GM12891 (cell line): Measurements from ENCODE around the gene NR1I3.

Source experiments
- DNase-seq: peaks from one replicate; pipeline ENCODE4 v3.0.0; 2011; ENCODE audit warnings: low spot score; ENCODE audit not compliant: insufficient read length
- FAIRE-seq: peaks from 2 replicates; lab custom pipeline; 2011; peaks lifted over from hg19 to GRCh38; lab: Jason Lieb, UNC
- PAX5 ChIP-seq: IDR thresholded peaks from 2 replicates; pipeline ENCODE4 v1.6.1; 2011; ENCODE audit warnings: low read length, moderate library complexity, mild to moderate bottlenecking; ENCODE audit not compliant: insufficient read depth, severe bottlenecking
- POLR2A ChIP-seq: IDR thresholded peaks from 2 replicates; pipeline ENCODE4 v1.6.1; 2011; ENCODE audit warnings: low read depth, low read length, control low read depth
- POLR2AphosphoS5 ChIP-seq: IDR thresholded peaks from 2 replicates; pipeline ENCODE4 v1.6.1; 2011; ENCODE audit warnings: low read depth, low read length, control low read depth
- POU2F2 ChIP-seq: IDR thresholded peaks from 2 replicates; pipeline ENCODE4 v1.6.1; 2011; ENCODE audit warnings: low read depth, mild to moderate bottlenecking, control low read depth, low read length, moderate library complexity
- SPI1 ChIP-seq: IDR thresholded peaks from 2 replicates; pipeline ENCODE4 v1.6.1; 2011; ENCODE audit warnings: low read depth, low read length, control low read depth
- TAF1 ChIP-seq: IDR thresholded peaks from 2 replicates; pipeline ENCODE4 v1.6.1; 2011; ENCODE audit warnings: low read depth, low read length, control low read depth

NR1I3 gene

DNA sequence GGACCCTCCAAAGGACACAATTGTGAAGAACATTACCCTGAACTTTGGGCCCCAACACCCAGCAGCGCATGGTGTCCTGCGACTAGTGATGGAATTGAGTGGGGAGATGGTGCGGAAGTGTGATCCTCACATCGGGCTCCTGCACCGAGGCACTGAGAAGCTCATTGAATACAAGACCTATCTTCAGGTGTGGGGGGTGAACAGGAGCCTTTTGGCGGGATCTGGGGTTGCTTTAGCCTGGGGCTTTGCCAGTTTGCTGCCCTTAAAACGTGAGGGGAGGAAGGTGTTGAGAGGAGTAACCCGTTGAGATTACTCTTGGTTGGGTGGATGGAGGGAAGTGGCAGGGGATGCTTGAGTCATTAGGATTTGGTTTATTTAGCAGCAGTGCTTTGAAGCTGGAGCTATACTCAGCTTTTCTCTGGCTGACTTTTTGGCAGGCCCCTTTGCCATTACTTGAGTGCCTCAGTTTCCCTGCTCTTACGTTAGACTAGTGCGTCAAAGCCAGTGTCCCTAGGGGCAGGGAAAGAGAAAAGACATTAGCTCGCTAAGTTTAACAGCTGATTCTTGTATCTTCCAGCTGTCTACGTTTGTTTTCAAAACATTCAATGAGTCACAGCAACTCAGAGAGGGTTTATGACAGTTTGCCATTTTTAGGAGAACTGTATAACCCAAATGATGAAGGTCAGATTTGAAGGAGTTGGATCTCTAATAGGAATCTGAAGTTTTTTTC lies 31.4 kb downstream of the NR1I3 start:
- FAIRE-seq: no peak
- DNase-seq: no peak
- TF ChIP-seq POU2F2 (no peak), TAF1 (no peak), POLR2AphosphoS5 (no peak), POLR2A (no peak), PAX5 (no peak), SPI1 (no peak)

GRCh38 chr1:161201836-161202712 lies 35.9 kb downstream of the NR1I3 start, which contains the start of gene NDUFS2:
Gene NDUFS2 (plus strand): TSS chr1:161202367. CDS start chr1:161202386, 19 bp downstream.
- DNase-seq (peak; percentile 89), FAIRE-seq (peak; percentile 95)
- peak; percentile 98 for TF ChIP-seq TAF1
- peak; percentile 93 for TF ChIP-seq POLR2A
- TF ChIP-seq POLR2AphosphoS5: peak; percentile 78
- no peak for TF ChIP-seq PAX5
- peak; percentile 72 for TF ChIP-seq POU2F2
- no peak for TF ChIP-seq SPI1

GRCh38 chr1:161200992-161201835 lies 36.8 kb downstream of the NR1I3 start:
- TF ChIP-seq SPI1: no peak
- TF ChIP-seq PAX5: no peak
- no peak for TF ChIP-seq TAF1
- TF ChIP-seq POU2F2: no peak
- no peak for TF ChIP-seq POLR2AphosphoS5
- no peak for TF ChIP-seq POLR2A
- DNase-seq: no peak
- FAIRE-seq: no peak

GRCh38 chr1:161200421-161200991 lies 37.5 kb downstream of the NR1I3 start:
- FAIRE-seq: no peak
- TF ChIP-seq POLR2AphosphoS5: no peak
- no peak for TF ChIP-seq PAX5
- TF ChIP-seq POU2F2: no peak
- TF ChIP-seq POLR2A: no peak
- no peak for TF ChIP-seq TAF1
- DNase-seq: no peak

GRCh38 chr1:161199506-161200139 lies 38.4 kb downstream of the NR1I3 start:
- no peak for FAIRE-seq
- DNase-seq: no peak

DNA sequence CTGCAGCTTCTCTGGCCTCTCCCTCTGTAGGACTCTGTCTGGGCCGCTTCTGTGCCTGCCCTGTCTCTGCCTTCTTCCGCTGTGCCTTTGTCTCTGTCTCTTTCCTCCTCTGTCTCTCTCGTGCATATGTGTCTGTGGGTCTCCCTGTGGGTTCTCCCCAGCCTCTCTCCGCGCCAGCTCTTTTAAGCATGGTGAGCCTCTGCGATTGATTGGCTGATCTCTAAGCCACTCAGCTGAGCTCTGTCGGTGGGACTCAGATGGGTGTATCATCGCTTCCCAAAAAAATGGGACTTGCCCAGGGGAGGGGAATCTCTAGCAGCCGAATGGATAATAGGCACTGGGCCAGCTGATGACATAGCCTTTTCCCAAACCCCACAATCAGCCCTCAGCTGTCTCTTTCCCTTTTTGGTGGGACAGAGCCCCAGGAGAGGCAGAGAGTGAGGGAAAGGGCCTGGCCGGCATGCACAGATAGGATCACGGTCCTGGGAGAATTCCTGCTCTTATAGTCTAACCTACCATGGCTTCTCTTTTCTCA lies 39.0 kb downstream of the NR1I3 start, which contains the start of gene ADAMTS4:
TSS of gene ADAMTS4 (minus strand) at position 158 of the 535 bp plus-strand sequence. CDS start 427 bp downstream, outside the sequence.
- DNase-seq (no peak), FAIRE-seq (no peak)
- TF ChIP-seq SPI1 (no peak), POLR2AphosphoS5 (no peak)

More at GRCh38 chr1:161199506-161200139, 38.4 kb downstream of the NR1I3 start:
- TF ChIP-seq POLR2AphosphoS5 (no peak), POLR2A (no peak), PAX5 (no peak)

GRCh38 chr1:161198194-161198896 lies 39.7 kb downstream of the NR1I3 start:
- FAIRE-seq (no peak), DNase-seq (no peak)

GRCh38 chr1:161197560-161198193 lies 40.3 kb downstream of the NR1I3 start:
- DNase-seq: no peak
- FAIRE-seq: no peak

More at GRCh38 chr1:161198194-161198896, 39.7 kb downstream of the NR1I3 start:
- TF ChIP-seq PAX5: no peak
- TF ChIP-seq SPI1: no peak
- no peak for TF ChIP-seq POLR2A
- TF ChIP-seq POU2F2: no peak
- no peak for TF ChIP-seq POLR2AphosphoS5

More at GRCh38 chr1:161197560-161198193, 40.3 kb downstream of the NR1I3 start:
- TF ChIP-seq PAX5 (no peak), POLR2AphosphoS5 (no peak), SPI1 (no peak), POLR2A (no peak), TAF1 (no peak), POU2F2 (no peak)
